Head of caudate nucleus (tissue), 42 donors: ENCODE results near the gene ACTR3C.
"Not testable (repeated sequence)": the region's sequence is repeated elsewhere in the genome, so short reads cannot be mapped to it uniquely, and the experiment has no call there.

Experiments
- DNase-seq, 42 donors: peaks; one replicate each; pipeline versions ENCODE4 v3.0.0 to v3.0.0-alpha.2; 2020 to 2021; ENCODE audit warnings: mixed read lengths in 7 of 42
- intact Hi-C: fragments of 100-400 bp; cut with DNase I; formaldehyde crosslinking; loops from one replicate; pipeline ENCODE4 v1.15.0; 2022

The ACTR3C gene

DNA sequence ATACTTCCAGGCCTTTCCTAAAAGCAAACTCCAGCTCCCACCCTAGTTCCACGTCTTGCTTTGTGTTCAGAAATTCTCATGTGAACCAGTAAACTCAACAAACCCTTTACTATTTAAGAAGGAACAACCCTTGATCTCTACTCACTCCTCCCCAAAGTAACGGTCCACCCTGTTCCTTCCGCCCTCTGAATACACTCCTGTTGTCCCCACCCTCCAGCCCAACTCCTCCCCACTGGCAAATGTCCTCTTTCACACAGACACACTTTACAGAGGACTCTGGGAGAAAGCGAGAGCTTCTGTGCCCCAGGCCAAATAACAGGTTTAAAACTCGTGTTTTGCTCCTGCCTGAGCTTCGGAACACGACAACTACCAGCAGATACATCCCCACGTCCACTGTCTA, 55.1 kb downstream of the ACTR3C start:
- intact Hi-C loops, result not testable (repeated sequence)

DNA sequence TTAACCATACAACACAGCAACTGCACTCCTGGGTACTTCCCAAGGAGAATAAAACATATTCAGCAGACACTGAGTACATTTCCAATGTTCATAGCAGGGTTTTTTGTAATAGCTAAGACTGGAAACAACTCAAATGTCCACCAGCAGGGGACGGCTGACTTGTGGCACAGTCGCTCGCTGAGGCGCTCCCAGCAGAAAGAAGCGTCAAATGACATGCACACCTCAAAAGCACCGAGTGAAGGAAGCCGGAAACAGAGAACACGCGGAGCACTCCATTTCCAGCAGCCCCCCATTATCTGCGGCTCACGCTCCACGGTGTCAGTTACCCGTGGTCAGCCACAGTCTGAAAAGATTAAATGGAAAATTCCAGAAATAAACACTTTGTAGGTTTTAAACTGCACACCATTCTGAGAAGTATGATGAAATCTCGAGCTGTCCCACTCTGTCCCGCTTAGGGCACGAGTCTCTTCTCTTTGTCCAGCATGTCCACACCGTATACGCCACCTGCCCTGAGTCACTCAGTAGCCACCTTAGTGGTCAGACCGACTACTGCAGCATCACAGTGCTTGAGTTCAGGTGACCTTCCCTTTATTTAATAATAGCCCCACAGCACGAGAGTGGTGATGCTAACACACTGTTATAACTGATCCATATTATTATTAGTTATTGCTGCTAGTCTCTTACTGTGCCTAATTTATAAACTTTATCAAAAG, 56.2 kb downstream of the ACTR3C start:
- intact Hi-C loops, DNase-seq: not testable (repeated sequence)

More for the DNA sequence above, 55.1 kb downstream of the ACTR3C start:
- not testable (repeated sequence) for DNase-seq

DNA sequence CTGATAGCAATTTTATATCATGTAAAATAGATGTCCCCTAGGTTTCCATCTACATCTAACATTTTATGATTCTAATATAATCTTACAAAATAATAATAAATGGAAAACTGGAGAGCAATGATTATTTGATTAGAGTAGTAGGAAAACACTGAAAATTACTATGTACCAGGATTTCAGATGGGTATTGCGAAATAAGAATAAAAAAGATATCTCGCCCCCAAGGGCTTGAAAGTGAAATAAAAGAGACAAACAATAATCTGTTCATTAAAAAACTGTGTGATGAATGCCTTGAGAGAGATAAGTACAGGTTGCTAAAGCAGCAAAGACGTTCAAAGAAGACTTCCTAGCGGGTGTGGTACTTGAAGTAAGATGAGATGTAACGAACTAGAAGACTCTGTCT, 60.7 kb downstream of the ACTR3C start:
- intact Hi-C loops, DNase-seq: not testable (repeated sequence)

DNA sequence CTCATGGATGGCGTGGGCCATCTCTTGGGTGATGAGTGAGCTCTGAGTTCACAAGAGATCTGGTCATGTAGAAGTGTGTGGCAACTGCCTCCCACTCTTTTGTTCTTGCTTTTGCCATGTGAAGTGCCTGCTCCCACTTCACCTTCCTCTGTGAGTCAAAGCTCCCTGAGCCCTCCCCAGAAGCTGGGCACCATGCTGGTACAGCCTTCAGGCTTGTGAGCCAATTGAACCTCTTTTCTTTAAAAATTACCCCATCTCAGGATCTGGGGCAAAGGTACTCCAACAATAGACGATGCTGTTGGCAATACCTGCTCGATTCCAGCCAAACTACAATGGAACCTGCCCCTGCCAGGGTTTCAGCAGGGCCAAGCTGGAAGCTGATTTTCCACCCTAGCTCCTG, 75.6 kb downstream of the ACTR3C start:
- intact Hi-C loops, DNase-seq: not testable (repeated sequence)

DNA sequence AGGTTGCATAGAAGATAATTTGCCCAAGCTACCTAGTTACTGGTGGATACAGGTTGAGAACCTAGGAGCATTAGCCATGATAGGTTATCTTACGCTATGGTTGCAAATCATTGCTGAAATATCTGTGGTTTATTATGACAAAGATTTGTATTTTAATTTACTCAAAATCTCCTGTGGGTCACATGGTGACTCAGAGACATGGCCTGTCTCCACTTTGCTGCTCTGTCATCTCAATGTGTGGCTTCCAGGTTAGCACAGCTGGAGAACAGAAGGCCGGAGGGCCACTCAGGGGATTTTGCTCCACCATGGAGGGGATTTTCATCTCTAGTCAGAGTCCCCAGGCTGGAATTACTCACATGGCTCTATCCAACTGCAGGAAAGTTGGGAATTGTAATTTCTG, 78.1 kb downstream of the ACTR3C start:
- intact Hi-C loops, DNase-seq: not testable (repeated sequence)

DNA sequence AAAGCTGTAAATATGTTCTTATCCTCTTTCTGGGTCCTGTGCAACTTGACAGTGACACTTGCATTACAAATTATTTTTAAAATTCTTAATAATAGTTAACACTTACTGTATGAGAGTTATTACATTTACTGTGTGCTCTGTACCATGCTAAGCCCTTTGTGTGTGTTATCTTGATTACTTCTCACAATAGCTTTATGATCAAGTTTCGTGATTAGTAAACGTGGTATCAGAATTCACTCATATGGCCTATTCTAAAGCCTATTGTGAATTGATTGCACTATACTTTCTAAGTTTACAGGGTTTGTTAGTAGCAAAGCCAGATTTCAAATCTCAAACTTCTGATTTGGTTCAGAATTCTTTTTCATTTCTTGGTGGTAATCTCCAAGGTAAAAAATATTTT, 80.4 kb downstream of the ACTR3C start:
- intact Hi-C loops, DNase-seq: not testable (repeated sequence)

DNA sequence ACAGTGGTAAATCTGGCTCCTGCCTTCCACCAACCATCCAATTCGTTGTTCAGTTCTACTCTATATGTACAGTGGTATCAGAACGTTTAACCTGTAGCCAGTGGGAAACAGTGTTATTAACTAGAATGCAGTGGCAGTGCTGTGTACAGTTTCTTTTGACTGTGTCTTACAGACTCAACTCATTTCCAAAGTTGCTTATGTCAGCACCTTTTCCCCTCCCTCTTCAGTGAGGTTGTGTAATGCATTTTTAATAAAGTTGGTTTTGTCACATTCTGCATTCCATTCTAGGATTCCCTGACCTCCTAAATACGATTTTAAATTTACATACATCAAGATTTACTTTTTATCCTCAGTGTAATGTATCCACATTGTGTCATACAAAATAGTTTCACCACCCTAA, 97.9 kb downstream of the ACTR3C start:
- intact Hi-C loops, DNase-seq: not testable (repeated sequence)

DNA sequence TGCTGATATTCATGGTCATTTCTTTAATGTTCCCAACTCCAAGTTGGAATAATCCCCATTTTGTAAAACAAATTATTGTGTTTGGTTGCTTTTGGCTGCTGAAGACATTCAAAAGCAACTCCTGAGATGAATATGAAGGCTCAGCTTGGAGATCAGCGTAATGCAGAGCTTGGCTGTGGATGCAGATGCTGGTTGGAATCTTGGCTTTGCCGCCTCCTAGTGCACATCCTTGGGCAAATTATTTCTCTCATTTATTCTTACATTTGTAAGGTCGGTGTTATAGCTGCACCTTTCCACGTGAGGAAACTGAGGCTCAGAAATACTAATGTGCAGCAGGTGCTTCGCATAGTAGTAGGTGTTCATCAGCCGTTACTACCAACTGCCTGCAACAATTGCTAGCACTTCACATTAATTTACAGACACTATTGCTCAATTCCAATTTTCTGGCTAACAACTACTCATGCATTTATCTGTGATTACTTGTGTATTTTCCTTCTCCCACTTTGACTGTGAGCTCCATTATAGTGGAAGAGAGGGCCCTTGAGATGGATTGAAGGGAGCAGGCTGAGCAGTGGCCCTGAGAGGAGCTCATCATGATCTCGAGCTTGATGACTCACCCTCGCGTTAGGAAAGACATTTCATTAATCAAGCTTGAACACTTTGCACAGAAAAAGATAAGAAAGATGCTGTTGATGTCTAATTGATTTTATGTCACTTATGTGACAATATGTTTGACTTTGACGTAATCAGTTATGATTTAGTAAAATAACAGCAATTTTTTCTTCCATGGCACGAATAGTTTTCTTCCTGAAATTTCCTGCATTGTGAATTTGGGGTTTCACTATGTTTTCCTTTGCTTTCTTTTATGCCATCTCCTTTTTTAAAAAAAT, 101.0 kb downstream of the ACTR3C start:
- intact Hi-C loops, result not testable (repeated sequence)
- peak in 34 of 42 donors; percentile 3 to 61 (median 19) for DNase-seq

DNA sequence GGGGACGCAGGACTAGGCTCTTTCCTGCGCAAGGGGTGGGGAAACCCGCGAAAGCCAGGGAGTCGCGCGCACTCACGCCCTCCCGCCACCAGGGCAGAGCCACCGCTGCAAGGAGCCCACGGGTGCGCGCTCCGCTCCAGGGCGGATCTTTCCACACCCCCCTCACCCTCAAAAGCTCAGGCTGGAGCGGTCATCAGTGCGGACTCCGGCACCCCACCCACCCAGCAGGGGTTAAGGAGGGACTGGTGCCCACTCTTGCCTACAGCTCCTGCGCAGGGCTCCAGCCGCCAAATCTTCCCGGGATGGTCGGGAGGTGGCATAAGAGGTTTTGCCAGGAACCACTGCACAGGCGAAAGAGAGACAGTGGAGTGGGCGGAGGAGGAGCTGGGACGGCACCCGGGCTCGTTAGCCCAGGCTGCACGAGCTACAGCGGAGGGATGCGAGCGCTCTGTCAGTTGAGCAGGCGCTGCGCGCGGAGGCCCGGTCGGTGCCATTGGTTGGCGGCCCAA, 102.6 kb downstream of the ACTR3C start:
- peak in 30 of 42 donors; percentile 4 to 51 (median 18) for DNase-seq
- intact Hi-C loops, result not testable (repeated sequence)

DNA sequence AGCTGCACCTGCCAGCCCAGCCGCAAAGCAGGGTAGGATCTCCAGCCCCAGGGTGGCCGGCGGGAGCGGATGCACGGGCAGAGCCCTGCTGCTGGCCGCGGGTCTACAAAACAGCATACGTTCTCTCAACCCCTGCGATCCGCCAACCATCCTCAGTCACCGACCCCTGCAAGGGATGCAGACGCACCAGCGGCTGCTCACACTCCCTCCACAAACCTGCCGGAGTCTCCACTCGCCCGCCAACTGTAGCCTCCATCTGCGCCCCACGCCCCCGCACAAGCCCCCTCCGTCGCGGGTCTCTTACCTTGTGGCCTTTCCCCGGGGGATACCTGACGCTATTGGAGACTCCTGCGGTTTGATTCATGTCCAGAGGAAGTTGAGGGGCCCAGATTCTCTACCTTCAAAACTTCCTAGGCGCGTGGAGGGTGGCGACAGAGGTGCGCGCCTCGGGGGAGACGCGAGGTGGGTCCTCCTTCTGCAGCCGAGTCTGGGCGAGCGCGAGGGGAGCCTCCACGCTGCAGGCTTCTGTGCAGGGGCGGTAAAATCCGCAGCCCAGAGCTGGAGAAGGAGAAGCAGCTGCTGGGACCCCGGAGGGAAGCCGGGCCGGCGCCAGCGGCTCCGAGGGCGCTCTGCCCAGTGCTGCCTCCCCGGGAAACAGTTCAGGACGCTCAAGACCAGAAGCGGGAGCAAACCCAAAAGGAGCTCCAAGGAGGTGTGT, 103.2 kb downstream of the ACTR3C start:
- intact Hi-C loops, result not testable (repeated sequence)
- peak in 1 of 42 donors; percentile 6 for DNase-seq

DNA sequence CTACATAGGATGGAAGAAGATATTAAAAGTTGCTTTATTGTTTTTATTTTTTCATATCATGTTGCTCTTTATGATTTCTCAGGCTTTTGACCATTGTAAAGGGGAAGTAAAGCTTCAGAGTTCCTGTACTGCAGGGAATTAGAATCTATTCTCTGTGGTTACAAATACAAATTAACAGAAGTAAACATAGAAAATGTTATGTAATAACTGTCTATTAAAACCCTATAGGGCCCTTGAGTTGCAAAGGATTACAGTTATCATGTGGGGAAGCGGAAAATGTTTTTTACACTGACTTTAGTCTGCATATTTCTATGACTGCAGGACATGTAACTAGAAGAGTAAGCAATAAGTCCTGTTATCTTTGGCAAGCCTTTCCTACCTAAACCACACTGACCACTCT, 116.5 kb downstream of the ACTR3C start:
- intact Hi-C loops, DNase-seq: not testable (repeated sequence)

DNA sequence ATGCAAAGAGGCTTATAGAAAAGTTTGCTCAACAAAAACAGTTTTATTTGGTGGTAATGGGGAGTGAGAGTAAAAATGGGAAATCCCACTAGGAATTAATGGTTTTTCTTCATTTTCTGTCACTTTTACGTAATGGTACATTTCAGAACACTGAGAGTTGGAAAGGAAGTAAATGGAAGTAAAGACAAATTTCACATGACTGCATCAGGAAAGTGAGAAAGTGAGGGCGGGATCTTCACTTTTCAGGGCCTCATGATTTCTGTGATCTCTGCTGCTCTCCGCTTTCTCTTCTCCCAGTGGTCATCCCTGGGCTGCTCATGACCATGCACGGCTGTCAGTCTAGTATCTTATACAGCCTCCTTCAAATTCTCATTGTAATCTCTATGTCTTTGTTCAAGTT, 117.5 kb downstream of the ACTR3C start:
- DNase-seq, intact Hi-C loops: not testable (repeated sequence)

DNA sequence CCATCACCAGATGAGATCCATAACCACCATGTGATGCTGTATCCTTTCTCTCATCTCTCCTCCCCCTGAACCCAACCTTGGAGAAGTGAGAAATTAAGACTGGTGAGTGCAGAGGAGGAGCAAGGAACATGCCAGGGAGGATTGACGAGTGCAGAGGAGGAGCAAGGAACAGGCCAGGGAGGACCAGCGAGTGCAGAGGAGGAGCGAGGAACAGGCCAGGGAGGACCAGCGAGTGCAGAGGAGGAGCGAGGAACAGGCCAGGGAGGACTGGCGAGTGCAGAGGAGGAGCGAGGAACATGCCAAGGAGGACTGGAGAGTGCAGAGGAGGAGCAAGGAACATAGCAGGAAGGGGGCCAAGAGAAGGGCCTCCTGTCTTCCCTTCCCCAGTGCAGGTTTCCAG, 118.8 kb downstream of the ACTR3C start:
- intact Hi-C loops, DNase-seq: not testable (repeated sequence)

DNA sequence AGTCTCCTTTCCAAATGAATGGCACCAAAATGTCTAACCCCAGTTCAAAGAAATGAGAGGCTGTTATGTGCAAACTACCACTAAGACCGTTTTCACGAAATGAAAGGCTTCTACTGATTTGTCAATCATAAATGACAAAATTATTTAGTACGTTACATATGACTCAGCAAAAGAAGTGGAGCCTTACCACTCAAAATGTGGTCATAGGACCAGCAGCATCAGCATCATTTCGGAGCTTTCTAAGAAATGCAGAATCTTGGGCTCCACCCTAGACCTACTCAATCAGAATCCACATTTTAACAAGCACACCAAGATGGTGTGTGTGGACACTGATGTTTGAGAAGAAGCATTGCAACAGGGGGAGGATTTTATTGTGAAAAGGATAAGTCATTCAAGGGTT, 120.5 kb downstream of the ACTR3C start:
- DNase-seq, intact Hi-C loops: not testable (repeated sequence)
